Measurements from ENCODE around the gene ARFGAP1.

- TF ChIP-seq YY1 (IDR thresholded peaks at IDR 0.05; ENCODE audit: insufficient read depth, insufficient read length), result no peak
- no peak for TF ChIP-seq ZNF274 (IDR thresholded peaks at IDR 0.05; ENCODE audit: low read depth, low read length)
These were observed 47.5 kb downstream of the ARFGAP1 start for GRCh38 chr20:63320041-63320511.

Data from NT2/D1 (cell line).